GM18907 (cell line): Measurements from ENCODE around the gene SLCO6A1.
"Not testable (repeated sequence)": the region's sequence is repeated elsewhere in the genome, so short reads cannot be mapped to it uniquely, and the experiment has no call there.

Experiments used
- ATAC-seq: cut with Tn5 transposase; IDR thresholded peaks from one replicate; pipeline ENCODE4 v1.9.1; 2021; ENCODE audit warnings: mild to moderate bottlenecking, moderate library complexity; ENCODE audit not compliant: unreplicated experiment

The SLCO6A1 gene, protein sequence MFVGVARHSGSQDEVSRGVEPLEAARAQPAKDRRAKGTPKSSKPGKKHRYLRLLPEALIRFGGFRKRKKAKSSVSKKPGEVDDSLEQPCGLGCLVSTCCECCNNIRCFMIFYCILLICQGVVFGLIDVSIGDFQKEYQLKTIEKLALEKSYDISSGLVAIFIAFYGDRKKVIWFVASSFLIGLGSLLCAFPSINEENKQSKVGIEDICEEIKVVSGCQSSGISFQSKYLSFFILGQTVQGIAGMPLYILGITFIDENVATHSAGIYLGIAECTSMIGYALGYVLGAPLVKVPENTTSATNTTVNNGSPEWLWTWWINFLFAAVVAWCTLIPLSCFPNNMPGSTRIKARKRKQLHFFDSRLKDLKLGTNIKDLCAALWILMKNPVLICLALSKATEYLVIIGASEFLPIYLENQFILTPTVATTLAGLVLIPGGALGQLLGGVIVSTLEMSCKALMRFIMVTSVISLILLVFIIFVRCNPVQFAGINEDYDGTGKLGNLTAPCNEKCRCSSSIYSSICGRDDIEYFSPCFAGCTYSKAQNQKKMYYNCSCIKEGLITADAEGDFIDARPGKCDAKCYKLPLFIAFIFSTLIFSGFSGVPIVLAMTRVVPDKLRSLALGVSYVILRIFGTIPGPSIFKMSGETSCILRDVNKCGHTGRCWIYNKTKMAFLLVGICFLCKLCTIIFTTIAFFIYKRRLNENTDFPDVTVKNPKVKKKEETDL

GRCh38 chr5:102498271-102499034 is at the start of gene SLCO6A1:
Gene SLCO6A1 (minus strand): TSS chr5:102499001. CDS start chr5:102498844, 157 bp downstream.
- ATAC-seq: no peak

- no peak for ATAC-seq
Measured at GRCh38 chr5:102547141-102548035, 48.6 kb upstream of the SLCO6A1 start.

- ATAC-seq: peak; percentile 86
Measured at GRCh38 chr5:102545175-102545574, 46.4 kb upstream of the SLCO6A1 start.

- ATAC-seq: no peak
Measured at GRCh38 chr5:102542057-102542456, 43.3 kb upstream of the SLCO6A1 start.

GRCh38 chr5:102539996-102540728 is 41.4 kb upstream of the SLCO6A1 start:
- ATAC-seq: no peak

GRCh38 chr5:102539562-102539961 is 40.8 kb upstream of the SLCO6A1 start:
- ATAC-seq: no peak

GRCh38 chr5:102537011-102537410 is 38.2 kb upstream of the SLCO6A1 start:
- no peak for ATAC-seq

DNA sequence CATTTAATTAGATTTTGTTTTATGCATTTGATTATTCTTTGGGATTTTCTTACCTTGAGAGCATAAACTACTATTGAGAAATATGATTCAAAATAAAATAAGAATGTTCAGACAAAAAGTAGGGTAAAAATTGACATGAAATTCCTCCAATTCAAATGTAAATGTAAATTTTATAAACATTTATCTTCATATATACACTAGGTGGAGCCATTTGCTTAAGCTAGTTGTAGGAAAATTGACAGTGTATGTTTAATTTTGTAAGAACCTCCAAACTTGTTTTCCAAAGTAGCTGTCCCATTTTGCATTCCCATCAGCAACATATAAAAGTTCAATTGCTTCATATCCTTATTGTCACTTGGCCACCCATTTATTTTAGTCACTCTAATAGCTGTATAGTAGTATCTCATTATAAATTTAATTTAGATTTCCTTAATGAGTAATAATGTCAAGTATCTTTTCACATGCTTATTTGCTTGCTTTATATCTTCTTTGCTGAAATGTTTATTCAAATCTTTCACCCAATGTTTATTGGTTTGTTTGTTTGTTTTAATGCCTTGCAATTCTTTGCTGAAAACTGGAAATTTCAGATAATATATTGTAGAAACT is 37.6 kb upstream of the SLCO6A1 start:
- ATAC-seq: no peak

- ATAC-seq: no peak
Measured at GRCh38 chr5:102532123-102532522, 33.3 kb upstream of the SLCO6A1 start.

DNA sequence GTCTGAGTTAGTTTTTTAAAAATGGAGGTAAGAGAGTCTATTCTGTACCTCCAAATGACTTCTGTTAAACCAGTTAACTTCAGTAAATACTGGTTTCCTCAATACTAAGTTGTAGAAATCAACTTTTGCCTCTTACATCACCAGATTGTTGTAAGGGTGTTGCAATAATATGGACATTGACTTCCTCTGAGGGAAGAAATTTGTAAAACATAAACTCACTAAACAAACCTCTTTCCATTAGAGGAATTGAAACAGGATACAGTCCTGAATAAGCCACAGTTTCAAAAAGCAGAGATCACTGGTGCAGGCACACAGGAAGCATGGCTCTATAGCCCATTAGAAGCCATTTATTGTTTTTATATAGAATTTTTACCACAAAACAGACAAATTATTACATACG is 32.7 kb upstream of the SLCO6A1 start:
- peak; percentile 99 for ATAC-seq

DNA sequence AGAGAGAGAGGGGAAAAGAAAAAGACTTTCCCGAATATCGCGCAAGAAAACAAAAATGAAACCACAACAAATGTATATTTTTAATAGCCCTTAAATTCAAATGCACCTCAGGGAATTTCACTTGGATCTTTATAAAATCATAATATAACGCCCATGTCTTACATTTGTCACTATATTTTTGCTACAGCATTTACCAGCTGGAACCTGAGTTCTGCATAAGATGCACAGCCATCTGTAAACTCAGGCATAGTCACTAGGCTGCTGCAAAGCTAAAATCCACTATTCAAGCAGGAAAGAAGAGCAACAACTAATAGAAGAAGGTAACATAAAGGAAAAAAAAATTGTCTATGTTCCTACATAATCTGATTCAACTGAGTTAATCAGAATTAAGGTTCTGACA is 30.6 kb upstream of the SLCO6A1 start:
- ATAC-seq: no peak

DNA sequence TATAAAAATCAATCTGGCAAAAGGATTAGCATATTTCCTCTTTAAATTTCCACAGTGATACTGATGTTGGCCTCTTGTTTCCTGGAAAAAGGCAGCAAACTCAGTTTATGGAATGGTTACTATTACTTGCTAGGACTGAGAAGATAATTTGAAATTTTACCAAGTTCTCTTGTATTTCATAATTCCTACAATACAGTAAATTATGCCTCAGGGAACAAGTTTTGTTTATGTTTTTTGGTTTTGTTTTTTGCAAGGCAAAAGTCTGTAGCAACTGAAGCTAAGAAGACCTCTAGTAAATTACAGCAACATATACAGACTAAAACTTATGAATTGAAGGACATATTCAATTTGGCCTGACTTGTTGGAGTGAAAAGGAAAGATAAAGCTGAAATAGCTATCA is 30.2 kb upstream of the SLCO6A1 start:
- ATAC-seq: no peak

GRCh38 chr5:102528600-102528999 is 29.8 kb upstream of the SLCO6A1 start:
- no peak for ATAC-seq

- ATAC-seq: no peak
Measured at GRCh38 chr5:102527547-102527946, 28.7 kb upstream of the SLCO6A1 start.

- ATAC-seq: peak; percentile 100
Measured at GRCh38 chr5:102523541-102524175, 24.9 kb upstream of the SLCO6A1 start.

DNA sequence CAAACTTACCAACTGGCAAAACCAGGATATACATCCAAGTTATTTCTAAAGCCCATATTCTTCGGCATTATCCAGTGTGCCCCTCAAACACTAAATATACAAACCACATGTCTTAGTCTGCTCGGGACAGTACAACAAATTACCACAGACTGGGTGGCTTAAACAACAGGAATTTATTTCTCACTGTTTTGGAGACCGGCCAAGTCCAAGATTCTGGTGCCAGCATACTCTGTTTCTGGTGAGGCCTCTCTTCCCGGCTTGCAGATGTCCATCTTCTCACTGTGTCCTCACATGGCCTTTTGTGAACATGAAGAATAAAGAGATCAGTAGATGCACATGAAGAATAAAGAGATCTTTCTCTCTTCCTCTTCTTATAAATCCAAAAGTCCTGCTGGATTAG is 12.9 kb upstream of the SLCO6A1 start:
- no peak for ATAC-seq

DNA sequence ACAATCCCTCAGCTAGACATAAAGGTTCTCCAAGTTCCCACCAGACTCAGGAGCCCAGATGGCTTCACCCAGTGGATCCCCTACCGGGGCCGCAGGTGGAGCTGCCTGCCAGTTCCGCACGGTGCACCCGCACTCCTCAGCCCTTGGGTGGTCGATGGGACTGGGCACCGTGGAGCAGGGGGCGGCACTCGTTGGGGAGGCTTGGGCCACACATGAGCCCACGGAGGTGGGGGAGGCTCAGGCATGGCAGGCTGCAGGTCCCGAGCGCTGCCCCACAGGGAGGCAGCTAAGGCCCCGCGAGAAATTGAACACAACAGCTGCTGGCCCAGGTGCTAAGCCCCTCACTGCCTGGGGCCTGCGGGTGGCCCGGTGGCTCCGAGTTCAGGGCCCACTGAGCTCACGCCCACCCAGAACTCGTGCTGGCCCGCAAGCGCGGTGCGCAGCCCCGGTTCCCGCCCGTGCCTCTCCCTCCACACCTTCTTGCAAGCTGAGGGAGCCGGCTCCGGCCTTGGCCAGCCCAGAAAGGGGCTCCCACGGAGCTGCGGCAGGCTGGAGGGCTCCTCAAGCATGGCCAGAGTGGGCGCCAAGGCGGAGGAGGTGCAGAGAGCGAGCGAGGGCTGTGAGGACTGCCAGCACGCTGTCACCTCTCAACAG is 7.4 kb downstream of the SLCO6A1 start:
- ATAC-seq: not testable (repeated sequence)

DNA sequence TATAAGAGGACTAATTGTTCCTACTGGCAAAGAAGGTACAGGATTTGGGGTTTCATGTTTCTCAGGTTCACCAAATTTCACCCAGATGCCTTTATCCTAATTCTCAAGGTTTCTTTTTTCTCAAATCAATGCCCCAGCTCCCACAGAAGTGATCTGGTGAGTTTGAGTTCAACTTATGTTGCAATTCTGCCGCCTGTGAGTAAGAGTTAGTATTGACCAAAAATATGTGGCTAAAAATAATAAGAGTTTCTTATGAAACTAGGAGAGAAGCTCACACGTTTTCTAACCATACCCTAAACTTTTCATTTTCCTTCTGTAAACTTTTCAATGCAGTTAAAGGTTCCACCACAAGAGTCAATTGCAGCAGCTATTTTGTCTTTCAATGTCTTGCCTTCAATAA is 15.1 kb downstream of the SLCO6A1 start:
- no peak for ATAC-seq
